HG02973 (cell line): ENCODE measurements around the gene UBL7.
"Not testable (repeated sequence)": the region's sequence is repeated elsewhere in the genome, so short reads cannot be mapped to it uniquely, and the experiment has no call there.

Source experiments
- ATAC-seq: cut with Tn5 transposase; IDR thresholded peaks from one replicate; pipeline ENCODE4 v1.9.1; 2021; ENCODE audit warnings: moderate library complexity; ENCODE audit not compliant: unreplicated experiment

The UBL7 gene

GRCh38 chr15:74460871-74461846, at the start of gene UBL7:
Gene UBL7 (minus strand): TSS chr15:74461160. CDS start chr15:74458867, 2,293 bp downstream.
- peak; percentile 71 for ATAC-seq

GRCh38 chr15:74506515-74506840, 45.5 kb upstream of the UBL7 start:
- ATAC-seq = no peak

- ATAC-seq = no peak
These were observed 45.0 kb upstream of the UBL7 start for GRCh38 chr15:74505837-74506514.

- ATAC-seq = no peak
These were observed 43.9 kb upstream of the UBL7 start for GRCh38 chr15:74504836-74505235.

GRCh38 chr15:74504418-74504817, 43.5 kb upstream of the UBL7 start:
- no peak for ATAC-seq

- ATAC-seq = no peak
These were observed 41.3 kb upstream of the UBL7 start for GRCh38 chr15:74502301-74502700.

GRCh38 chr15:74500401-74500800, 39.4 kb upstream of the UBL7 start:
- no peak for ATAC-seq

GRCh38 chr15:74499366-74499765, 38.4 kb upstream of the UBL7 start:
- no peak for ATAC-seq

- ATAC-seq = no peak
These were observed 36.6 kb upstream of the UBL7 start for GRCh38 chr15:74497584-74497983.

- ATAC-seq = no peak
These were observed 35.7 kb upstream of the UBL7 start for GRCh38 chr15:74496648-74497047.

- no peak for ATAC-seq
These were observed 29.4 kb upstream of the UBL7 start for GRCh38 chr15:74490339-74490689.

GRCh38 chr15:74489518-74490338, 28.8 kb upstream of the UBL7 start:
- ATAC-seq = no peak

GRCh38 chr15:74488776-74489175, 27.8 kb upstream of the UBL7 start:
- ATAC-seq = no peak

GRCh38 chr15:74482661-74483060, 21.7 kb upstream of the UBL7 start:
- ATAC-seq = no peak

GRCh38 chr15:74480364-74480763, 19.4 kb upstream of the UBL7 start:
- not testable (repeated sequence) for ATAC-seq

- ATAC-seq = not testable (repeated sequence)
These were observed 10.7 kb upstream of the UBL7 start for GRCh38 chr15:74471621-74472020.

- no peak for ATAC-seq
These were observed 9.9 kb upstream of the UBL7 start for GRCh38 chr15:74470631-74471395.

- ATAC-seq = no peak
These were observed 7.5 kb upstream of the UBL7 start for GRCh38 chr15:74468341-74469032.

- no peak for ATAC-seq
These were observed 5.6 kb upstream of the UBL7 start for GRCh38 chr15:74466570-74466969.

- no peak for ATAC-seq
These were observed 3.9 kb upstream of the UBL7 start for GRCh38 chr15:74464897-74465296.
